LNCAP (cell line): ENCODE data around the gene PDLIM4.

ENCODE experiments used
- TF ChIP-seq, protein P1 (sequence below): fragments of 450-650 bp; IDR thresholded peaks from 2 replicates; pipeline ENCODE4 v1.5.1; 2017; ENCODE audit warnings: mild to moderate bottlenecking

The PDLIM4 gene

GRCh38 chr5:132298298-132299212 is 41.1 kb downstream of the PDLIM4 start:
- TF ChIP-seq, protein P1, sequence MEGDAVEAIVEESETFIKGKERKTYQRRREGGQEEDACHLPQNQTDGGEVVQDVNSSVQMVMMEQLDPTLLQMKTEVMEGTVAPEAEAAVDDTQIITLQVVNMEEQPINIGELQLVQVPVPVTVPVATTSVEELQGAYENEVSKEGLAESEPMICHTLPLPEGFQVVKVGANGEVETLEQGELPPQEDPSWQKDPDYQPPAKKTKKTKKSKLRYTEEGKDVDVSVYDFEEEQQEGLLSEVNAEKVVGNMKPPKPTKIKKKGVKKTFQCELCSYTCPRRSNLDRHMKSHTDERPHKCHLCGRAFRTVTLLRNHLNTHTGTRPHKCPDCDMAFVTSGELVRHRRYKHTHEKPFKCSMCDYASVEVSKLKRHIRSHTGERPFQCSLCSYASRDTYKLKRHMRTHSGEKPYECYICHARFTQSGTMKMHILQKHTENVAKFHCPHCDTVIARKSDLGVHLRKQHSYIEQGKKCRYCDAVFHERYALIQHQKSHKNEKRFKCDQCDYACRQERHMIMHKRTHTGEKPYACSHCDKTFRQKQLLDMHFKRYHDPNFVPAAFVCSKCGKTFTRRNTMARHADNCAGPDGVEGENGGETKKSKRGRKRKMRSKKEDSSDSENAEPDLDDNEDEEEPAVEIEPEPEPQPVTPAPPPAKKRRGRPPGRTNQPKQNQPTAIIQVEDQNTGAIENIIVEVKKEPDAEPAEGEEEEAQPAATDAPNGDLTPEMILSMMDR = no peak

DNA sequence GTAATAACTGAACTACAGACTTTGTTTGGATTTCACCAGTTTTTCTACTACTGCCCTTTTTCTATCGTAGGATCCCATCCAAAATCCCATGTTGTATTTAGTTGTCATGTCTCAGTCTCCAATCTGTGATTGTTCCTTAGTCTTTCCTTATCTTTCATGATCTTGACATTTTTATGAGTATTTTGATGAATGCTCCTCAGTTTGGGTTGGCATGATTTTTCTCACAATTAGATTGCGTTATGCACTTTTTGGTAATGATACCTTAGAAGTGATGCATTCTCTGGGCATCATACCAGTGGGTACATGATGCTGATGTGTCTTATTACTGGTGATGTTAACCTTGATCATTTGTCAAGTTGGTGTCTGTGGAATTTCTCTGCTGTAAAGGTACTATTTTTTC is 42.4 kb downstream of the PDLIM4 start:
- TF ChIP-seq, protein P1 = no peak

DNA sequence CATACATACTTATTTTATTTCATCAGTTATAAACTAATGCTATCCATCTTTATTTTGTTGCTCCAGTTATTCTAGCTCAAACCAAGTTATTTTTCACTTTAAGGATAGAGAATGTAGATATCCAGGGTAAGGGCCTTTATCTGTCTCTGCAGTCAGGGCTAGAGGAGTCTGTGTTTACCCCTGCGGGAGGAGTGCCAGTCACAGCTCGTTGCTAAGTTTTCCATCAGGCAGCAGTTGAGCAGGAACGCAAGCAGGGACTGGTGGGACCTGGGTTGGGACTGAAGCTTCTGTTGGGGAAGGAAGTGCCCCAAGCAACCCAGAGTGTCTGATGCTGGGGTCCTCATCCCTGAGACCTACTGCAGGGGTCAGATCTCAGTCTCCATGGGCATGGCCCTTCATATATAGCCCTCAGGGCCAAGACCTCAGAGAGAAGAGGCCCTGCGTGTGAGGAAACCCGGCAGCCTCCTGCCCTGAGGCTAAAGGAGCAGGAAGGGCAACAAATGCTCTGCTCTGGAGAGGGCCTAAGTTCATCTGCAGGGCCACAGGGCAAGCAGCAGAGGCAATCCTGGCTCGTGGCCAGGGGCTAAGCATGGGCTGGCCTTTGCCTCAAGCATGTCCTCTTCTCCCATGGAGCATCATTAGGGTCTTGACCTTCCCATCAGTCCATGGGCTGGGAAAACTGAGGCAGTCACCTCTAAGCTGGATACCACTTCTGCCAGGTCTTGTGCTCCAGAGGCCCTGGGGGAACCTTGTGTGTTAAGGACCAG is 43.3 kb downstream of the PDLIM4 start:
- TF ChIP-seq, protein P1 = no peak

- TF ChIP-seq, protein P1 = no peak
Measured at GRCh38 chr5:132301344-132302271, 44.1 kb downstream of the PDLIM4 start.

DNA sequence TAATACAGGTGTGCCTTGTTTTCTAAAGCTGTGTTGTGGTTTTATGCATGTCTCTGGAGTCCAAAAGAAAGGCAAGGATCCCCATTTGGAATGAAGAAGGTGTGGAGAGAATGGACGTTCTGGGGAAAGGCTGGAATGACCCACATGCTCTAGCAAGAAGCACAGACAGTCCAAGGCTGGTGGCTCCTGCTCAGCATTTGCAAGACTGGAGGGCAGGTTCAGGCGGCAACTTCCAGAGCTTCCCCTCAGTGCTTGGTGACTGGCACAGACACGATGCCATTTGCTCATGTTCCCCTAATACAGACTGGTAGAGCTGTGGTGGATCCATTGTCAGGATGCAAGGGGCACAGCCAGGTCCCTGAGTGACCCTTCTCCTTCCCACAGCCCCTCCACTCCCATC is 44.9 kb downstream of the PDLIM4 start:
- TF ChIP-seq, protein P1 = no peak

DNA sequence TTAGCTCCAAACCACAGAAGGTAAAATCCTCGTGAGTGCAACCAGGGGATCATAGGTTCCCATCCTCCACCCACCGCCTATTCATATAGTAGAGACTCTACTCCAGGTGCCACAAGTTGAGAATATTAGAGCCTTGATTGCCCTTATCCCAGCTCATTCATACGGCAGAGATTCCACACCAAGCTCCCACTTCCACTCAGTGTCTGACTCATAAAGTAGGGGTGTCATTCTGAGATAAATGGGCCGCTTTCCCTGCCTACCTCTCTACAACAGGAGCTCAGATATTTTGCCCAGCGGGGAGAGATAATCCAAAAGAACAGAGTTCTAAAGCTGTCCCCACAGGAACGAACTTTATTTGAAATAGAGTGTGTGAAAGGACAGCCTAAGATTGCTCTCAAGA is 46.1 kb downstream of the PDLIM4 start:
- TF ChIP-seq, protein P1 = no peak

DNA sequence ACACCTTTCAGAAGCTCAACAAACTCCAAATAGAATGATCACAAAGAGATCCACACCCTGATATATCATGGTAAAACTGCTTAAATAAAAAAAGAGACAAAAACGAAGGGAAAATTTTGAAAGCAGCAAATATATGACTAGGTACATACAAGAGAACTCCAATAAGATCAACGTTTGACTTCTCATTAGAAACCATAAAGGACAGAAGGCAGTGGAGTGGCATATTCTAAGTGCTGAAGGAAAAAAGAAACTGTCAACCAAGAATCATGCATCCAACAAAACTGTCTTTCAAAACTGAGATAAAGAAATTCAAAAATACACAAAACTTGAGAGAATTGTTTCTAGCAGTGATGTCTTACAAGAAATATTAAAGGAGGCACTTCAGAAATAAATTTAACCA is 47.9 kb downstream of the PDLIM4 start:
- TF ChIP-seq, protein P1 = no peak
